ENCODE data around the gene FAM221B.

The FAM221B gene

GRCh38 chr9:35847792-35848572 is 19.4 kb upstream of the FAM221B start:
- DNase-seq (ENCODE audit: low spot score), result peak; percentile 34

GRCh38 chr9:35845824-35846771 is 17.6 kb upstream of the FAM221B start:
- DNase-seq (ENCODE audit: low spot score), result no peak

- DNase-seq (ENCODE audit: low spot score), result no peak
Observed at GRCh38 chr9:35844628-35845270, 16.2 kb upstream of the FAM221B start.

- no peak for DNase-seq (ENCODE audit: low spot score)
Observed at GRCh38 chr9:35842795-35843194, 14.3 kb upstream of the FAM221B start.

- no peak for DNase-seq (ENCODE audit: low spot score)
Observed at GRCh38 chr9:35842020-35842745, 13.7 kb upstream of the FAM221B start.

GRCh38 chr9:35841645-35841900 is 13.0 kb upstream of the FAM221B start:
- no peak for DNase-seq (ENCODE audit: low spot score)

- no peak for DNase-seq (ENCODE audit: low spot score)
Observed at GRCh38 chr9:35840881-35841644, 12.5 kb upstream of the FAM221B start.

- no peak for DNase-seq (ENCODE audit: low spot score)
Observed at GRCh38 chr9:35839926-35840325, 11.4 kb upstream of the FAM221B start.

GRCh38 chr9:35836595-35836994 is 8.1 kb upstream of the FAM221B start:
- no peak for DNase-seq (ENCODE audit: low spot score)

GRCh38 chr9:35835766-35836165 is 7.2 kb upstream of the FAM221B start:
- DNase-seq (ENCODE audit: low spot score), result no peak

GRCh38 chr9:35835216-35835632 is 6.7 kb upstream of the FAM221B start:
- DNase-seq (ENCODE audit: low spot score), result no peak

GRCh38 chr9:35834260-35835215 is 6.0 kb upstream of the FAM221B start:
- no peak for DNase-seq (ENCODE audit: low spot score)

- DNase-seq (ENCODE audit: low spot score), result no peak
Observed at GRCh38 chr9:35832814-35833213, 4.3 kb upstream of the FAM221B start.

GRCh38 chr9:35831040-35831439 is 2.5 kb upstream of the FAM221B start:
- DNase-seq (ENCODE audit: low spot score), result no peak

- DNase-seq (ENCODE audit: low spot score), result no peak
Observed at GRCh38 chr9:35829764-35830096, 1.2 kb upstream of the FAM221B start.

- peak; percentile 97 for DNase-seq (ENCODE audit: low spot score)
Observed at GRCh38 chr9:35829084-35829763, 692 bp upstream of the FAM221B start, which contains the start of gene TMEM8B. TSS of gene TMEM8B (plus strand) at chr9:35829228. CDS start at chr9:35829448, 220 bp downstream.

GRCh38 chr9:35827486-35827885 is 1.0 kb downstream of the FAM221B start:
- no peak for DNase-seq (ENCODE audit: low spot score)

GRCh38 chr9:35826071-35826701 is 2.3 kb downstream of the FAM221B start:
- DNase-seq (ENCODE audit: low spot score), result no peak

GRCh38 chr9:35822926-35823325 is 5.6 kb downstream of the FAM221B start:
- no peak for DNase-seq (ENCODE audit: low spot score)

Data from left forelimb (tissue), 1 donor.